Measurements from ENCODE around the gene ARID4B.

- TF ChIP-seq CTCF (IDR thresholded peaks at IDR 0.05) (no peak), POLR2A (IDR thresholded peaks at IDR 0.05) (no peak)
These were observed 13.4 kb upstream of the ARID4B start for GRCh38 chr1:235341334-235341733.

Measured in gastroesophageal sphincter (tissue), 3 donors.